Ovary (tissue), 3 donors: ENCODE results near the gene TJP2.

ENCODE experiments used
- EP300 ChIP-seq: sonication (generic); formaldehyde crosslinking; IDR thresholded peaks from one replicate; pipeline ENCODE4 v1.6.1; 2017; ENCODE audit warnings: antibody characterized with exemption
- POLR2A ChIP-seq: fragments of 450-650 bp; IDR thresholded peaks from one replicate; pipeline ENCODE4 v1.6.1; 2017; ENCODE audit warnings: antibody characterized with exemption, mild to moderate bottlenecking, moderate library complexity
- TF ChIP-seq, protein P1 (sequence below), 3 donors: fragments of 450-650 bp in 2 of 3; fragments of 200-600 bp in 1 of 3; IDR thresholded peaks; one replicate each; pipeline versions ENCODE4 v1.5.1 to v1.8.0; 2016 to 2022; ENCODE audit warnings: antibody characterized with exemption in 3 of 3, mild to moderate bottlenecking in 1 of 3
- donor health status: DM: no; HTN: no; CAD: no.

GRCh38 chr9:69184266-69184665 is 10.2 kb downstream of the TJP2 start:
- TF ChIP-seq, protein P1, sequence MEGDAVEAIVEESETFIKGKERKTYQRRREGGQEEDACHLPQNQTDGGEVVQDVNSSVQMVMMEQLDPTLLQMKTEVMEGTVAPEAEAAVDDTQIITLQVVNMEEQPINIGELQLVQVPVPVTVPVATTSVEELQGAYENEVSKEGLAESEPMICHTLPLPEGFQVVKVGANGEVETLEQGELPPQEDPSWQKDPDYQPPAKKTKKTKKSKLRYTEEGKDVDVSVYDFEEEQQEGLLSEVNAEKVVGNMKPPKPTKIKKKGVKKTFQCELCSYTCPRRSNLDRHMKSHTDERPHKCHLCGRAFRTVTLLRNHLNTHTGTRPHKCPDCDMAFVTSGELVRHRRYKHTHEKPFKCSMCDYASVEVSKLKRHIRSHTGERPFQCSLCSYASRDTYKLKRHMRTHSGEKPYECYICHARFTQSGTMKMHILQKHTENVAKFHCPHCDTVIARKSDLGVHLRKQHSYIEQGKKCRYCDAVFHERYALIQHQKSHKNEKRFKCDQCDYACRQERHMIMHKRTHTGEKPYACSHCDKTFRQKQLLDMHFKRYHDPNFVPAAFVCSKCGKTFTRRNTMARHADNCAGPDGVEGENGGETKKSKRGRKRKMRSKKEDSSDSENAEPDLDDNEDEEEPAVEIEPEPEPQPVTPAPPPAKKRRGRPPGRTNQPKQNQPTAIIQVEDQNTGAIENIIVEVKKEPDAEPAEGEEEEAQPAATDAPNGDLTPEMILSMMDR (IDR thresholded peaks at IDR 0.05): no peak
- TF ChIP-seq POLR2A: no peak
- TF ChIP-seq EP300: no peak
